AG09319 (cell line): ENCODE measurements around the gene SLC22A12.

Experiments used
- DNase-seq: peaks from one replicate; pipeline ENCODE4 v3.0.0-alpha.2; 2010; ENCODE audit warnings: low read depth; ENCODE audit errors: extremely low read depth
- TF ChIP-seq, protein P1 (sequence below): IDR thresholded peaks from 2 replicates; pipeline ENCODE4 v1.5.1; 2011; ENCODE audit warnings: low read depth, mild to moderate bottlenecking, inconsistent platforms, low read length, moderate library complexity

Gene SLC22A12

DNA sequence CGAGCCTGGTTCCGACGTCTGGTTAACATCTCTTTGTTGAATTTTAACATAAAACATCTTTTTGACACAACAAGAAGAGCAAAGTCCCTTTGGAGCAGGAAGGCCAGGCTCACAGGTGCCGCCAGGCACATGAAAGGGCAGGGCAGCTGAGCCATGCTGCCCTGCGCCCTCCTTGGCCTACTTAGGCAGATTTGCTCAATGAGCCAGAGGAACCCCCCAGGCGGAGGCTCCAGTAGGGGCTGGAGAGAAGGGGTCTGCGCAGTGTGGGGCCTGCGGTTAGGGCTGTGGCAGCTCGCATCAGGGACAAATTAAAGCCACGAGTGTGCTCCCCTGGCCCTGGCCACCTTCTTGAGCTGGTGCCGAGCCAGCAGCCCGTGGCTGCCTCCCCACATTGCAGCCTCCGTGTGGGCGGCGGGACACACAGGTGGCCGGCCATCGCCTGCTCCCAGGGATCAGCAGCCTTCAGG is 9.9 kb upstream of the SLC22A12 start:
- no peak for DNase-seq
- TF ChIP-seq, protein P1, sequence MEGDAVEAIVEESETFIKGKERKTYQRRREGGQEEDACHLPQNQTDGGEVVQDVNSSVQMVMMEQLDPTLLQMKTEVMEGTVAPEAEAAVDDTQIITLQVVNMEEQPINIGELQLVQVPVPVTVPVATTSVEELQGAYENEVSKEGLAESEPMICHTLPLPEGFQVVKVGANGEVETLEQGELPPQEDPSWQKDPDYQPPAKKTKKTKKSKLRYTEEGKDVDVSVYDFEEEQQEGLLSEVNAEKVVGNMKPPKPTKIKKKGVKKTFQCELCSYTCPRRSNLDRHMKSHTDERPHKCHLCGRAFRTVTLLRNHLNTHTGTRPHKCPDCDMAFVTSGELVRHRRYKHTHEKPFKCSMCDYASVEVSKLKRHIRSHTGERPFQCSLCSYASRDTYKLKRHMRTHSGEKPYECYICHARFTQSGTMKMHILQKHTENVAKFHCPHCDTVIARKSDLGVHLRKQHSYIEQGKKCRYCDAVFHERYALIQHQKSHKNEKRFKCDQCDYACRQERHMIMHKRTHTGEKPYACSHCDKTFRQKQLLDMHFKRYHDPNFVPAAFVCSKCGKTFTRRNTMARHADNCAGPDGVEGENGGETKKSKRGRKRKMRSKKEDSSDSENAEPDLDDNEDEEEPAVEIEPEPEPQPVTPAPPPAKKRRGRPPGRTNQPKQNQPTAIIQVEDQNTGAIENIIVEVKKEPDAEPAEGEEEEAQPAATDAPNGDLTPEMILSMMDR = no peak

DNA sequence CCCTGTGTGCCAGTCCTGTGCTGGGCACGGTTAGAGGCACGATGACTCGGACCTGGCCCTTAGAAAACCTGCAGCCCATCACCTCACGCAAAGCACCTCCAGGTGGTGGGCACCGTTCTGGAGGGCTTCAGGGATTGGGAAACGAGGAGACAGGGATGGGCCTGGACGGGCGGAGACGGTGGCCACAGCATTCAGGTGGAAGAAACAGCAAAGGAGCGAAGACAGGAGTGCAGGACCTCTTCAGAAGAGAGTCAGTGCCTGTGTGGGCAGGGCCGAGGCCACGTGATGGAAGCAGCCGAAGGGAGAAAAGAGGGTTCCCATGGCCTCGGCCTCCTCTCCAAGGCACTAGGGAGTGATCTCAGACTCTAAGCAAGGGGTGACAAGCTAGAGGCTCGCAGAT is 8.1 kb upstream of the SLC22A12 start:
- no peak for DNase-seq
- TF ChIP-seq, protein P1 = no peak

DNA sequence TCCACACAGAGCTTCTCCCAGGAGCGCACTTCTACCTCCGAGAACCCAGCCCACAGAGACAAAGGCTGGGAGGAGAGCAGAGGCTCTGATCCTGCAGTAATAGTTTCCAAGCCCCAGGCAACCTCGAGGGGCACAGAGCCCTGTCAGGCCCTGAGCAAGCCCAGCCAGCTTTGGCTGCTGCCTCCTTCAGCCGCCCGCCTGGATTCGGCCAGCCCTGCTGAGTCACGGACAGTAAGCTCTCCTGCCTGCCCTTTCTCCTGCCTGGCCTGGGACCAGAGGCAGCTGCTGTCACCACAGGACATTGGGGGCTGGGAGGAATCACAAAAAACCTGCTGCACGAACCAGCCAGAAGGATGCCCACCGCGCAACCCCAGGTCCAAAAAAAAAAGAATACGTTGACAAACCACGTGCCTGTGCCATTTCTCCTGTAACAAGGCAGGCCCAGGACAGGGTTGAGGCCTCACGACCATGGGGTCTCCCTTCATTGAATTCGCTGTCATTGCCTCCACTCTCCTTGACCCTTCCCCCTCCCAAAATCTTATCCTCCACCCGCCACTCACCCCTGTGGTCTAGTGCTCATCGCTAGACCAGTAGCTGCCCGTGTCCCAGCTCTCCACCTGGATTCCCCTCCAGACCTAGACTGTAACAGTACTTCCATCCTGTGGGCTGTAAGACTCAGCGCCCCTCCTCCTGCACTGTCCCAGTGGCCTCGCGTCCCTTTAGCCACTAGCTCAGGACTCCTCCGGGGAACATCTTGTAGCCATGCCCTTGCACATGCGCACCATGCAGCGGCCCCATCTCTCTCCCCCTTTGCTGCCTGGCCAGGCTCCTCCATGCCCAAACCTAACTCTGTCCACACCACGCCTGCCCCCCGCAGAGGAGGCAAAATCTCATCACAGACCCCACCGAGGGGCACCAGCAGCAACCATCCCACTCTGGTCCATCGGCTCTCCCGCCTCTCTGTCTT is 7.4 kb upstream of the SLC22A12 start:
- TF ChIP-seq, protein P1 = no peak
- DNase-seq = no peak

GRCh38 chr11:64585150-64585549 is 5.9 kb upstream of the SLC22A12 start:
- TF ChIP-seq, protein P1 = no peak
- no peak for DNase-seq

DNA sequence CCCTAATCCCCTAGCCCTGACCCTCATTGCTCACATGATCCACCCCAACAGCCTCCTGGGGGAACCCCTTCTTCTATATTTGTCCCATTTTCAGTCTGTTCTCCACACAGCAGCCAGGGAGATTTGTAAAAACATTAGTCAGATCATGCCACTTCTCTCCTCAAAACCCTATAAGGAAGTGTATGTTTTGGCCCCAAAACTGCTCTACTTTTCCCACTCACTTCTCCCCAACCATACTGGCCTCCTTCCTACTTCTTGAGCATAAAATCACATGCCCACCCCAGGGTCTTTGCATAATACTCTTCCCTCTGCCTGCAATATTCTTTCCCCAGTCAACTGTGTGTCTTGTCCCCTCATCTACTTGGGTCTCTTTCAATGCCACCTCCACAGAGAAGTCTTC is 4.7 kb upstream of the SLC22A12 start:
- TF ChIP-seq, protein P1 = no peak
- DNase-seq = no peak

DNA sequence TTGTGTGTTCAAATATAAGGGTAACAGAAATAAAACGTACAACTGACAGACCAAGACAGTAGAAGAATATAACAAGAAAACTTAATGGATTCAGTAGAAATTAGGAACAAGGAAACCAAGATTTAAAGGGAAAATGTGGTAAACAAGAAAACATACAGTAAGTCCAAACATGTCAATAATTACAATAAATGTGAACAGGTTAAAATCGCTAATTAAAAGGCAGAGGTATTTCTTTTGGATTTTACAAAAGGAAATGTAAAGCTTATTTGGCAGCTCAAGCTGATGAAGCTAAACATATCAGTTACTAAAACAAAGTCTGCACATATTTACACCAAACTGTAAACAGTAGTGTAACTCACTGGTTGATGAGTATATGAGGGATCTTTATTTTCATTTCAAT is 2.3 kb upstream of the SLC22A12 start:
- no peak for DNase-seq
- TF ChIP-seq, protein P1 = no peak
